ENCODE data around the gene MAP3K12.

Gene MAP3K12

GRCh38 chr12:53506881-53507602, 7.8 kb upstream of the MAP3K12 start, which contains the start of gene NPFF:
Gene NPFF (minus strand): TSS chr12:53507484. CDS start chr12:53507474, 10 bp downstream.
- DNase-seq: no peak

- DNase-seq: no peak
Observed at GRCh38 chr12:53506450-53506785, 7.2 kb upstream of the MAP3K12 start.

- DNase-seq: no peak
Observed at GRCh38 chr12:53505555-53506449, 6.5 kb upstream of the MAP3K12 start.

GRCh38 chr12:53505086-53505485, 5.8 kb upstream of the MAP3K12 start:
- no peak for DNase-seq

GRCh38 chr12:53504004-53504920, 5.0 kb upstream of the MAP3K12 start:
- DNase-seq: no peak

GRCh38 chr12:53502983-53503728, 3.9 kb upstream of the MAP3K12 start:
- DNase-seq: no peak

GRCh38 chr12:53502331-53502730, 3.1 kb upstream of the MAP3K12 start:
- DNase-seq: no peak

GRCh38 chr12:53501615-53502181, 2.4 kb upstream of the MAP3K12 start:
- no peak for DNase-seq

GRCh38 chr12:53500776-53501614, 1.7 kb upstream of the MAP3K12 start, which contains the start of gene TARBP2:
Gene TARBP2 (plus strand): TSS chr12:53501283. CDS start chr12:53501409, 126 bp downstream.
- peak; percentile 97 for DNase-seq

GRCh38 chr12:53500142-53500775, 1.0 kb upstream of the MAP3K12 start:
- DNase-seq: no peak

- DNase-seq: no peak
Observed at GRCh38 chr12:53498235-53498630, 1.0 kb downstream of the MAP3K12 start.

- DNase-seq: no peak
Observed at GRCh38 chr12:53497461-53497860, 1.8 kb downstream of the MAP3K12 start.

- no peak for DNase-seq
Observed at GRCh38 chr12:53496752-53497032, 2.6 kb downstream of the MAP3K12 start.

GRCh38 chr12:53495903-53496751, 3.1 kb downstream of the MAP3K12 start:
- DNase-seq: no peak

- peak in 1 of 2 experiments; percentile 5 for DNase-seq
Observed at GRCh38 chr12:53493610-53494391, 5.5 kb downstream of the MAP3K12 start.

- DNase-seq: peak; percentile 84 to 90
Observed at GRCh38 chr12:53492830-53493609, 6.2 kb downstream of the MAP3K12 start.

- peak in 1 of 2 experiments; percentile 10 for DNase-seq
Observed at GRCh38 chr12:53492188-53492587, 7.1 kb downstream of the MAP3K12 start.
